Mononuclear cell (primary cell): ENCODE data around the gene LRRTM4. TPM values are rescaled to one million over a fixed set of nuclear protein-coding genes. Genes with fewer than 3 reads are reported as not detected.

Experiments
- H3K27me3 ChIP-seq: 2 replicates; pipeline ENCODE4 v1.6.0; 2011; ENCODE audit warnings: low read length, control low read depth; ENCODE audit not compliant: insufficient read depth
- H3K4me1 ChIP-seq: 2 replicates; pipeline ENCODE4 v1.5.1; 2011; ENCODE audit warnings: mild to moderate bottlenecking, low read length, control low read depth; ENCODE audit not compliant: insufficient read depth
- H3K4me3 ChIP-seq: 2 replicates; pipeline ENCODE4 v1.5.1; 2011; ENCODE audit warnings: mild to moderate bottlenecking, low read length, moderate library complexity
- H3K9me3 ChIP-seq: 2 replicates; pipeline ENCODE4 v1.5.1; 2011; ENCODE audit warnings: low read depth, mild to moderate bottlenecking, control low read depth, low read length
- total RNA-seq: library from RNA; depleted of rRNA; stranded (reverse); fragments of >200 nt; gene quantifications from one replicate; pipeline ENCODE4 v1.2.3, GENCODE V29; 2012

The LRRTM4 gene
- total RNA-seq, 1 donor: 0.10 TPM

GRCh38 chr2:77508511-77508910, 13.7 kb downstream of the LRRTM4 start:
- H3K27me3 ChIP-seq: no peaks in the 10 kb centered on the region
- no peaks in the 10 kb centered on the region for H3K4me1 ChIP-seq
- H3K4me3 ChIP-seq: no peak overlapping the region
- H3K9me3 ChIP-seq: no peaks in the 10 kb centered on the region

GRCh38 chr2:77507657-77508056, 14.5 kb downstream of the LRRTM4 start:
- H3K4me1 ChIP-seq: no peaks in the 10 kb centered on the region
- H3K4me3 ChIP-seq: no peak overlapping the region
- no peaks in the 10 kb centered on the region for H3K9me3 ChIP-seq
- H3K27me3 ChIP-seq: no peaks in the 10 kb centered on the region

- Histone ChIP-seq H3K9me3 (no peaks in the 10 kb centered on the region), H3K27me3 (no peaks in the 10 kb centered on the region), H3K4me1 (no peaks in the 10 kb centered on the region), H3K4me3 (no peak overlapping the region)
Measured at GRCh38 chr2:77488141-77488540, 34.0 kb downstream of the LRRTM4 start.

GRCh38 chr2:77487074-77487803, 34.9 kb downstream of the LRRTM4 start:
- Histone ChIP-seq H3K4me3 (no peak overlapping the region), H3K9me3 (no peaks in the 10 kb centered on the region), H3K27me3 (no peaks in the 10 kb centered on the region), H3K4me1 (no peaks in the 10 kb centered on the region)

GRCh38 chr2:77484026-77484425, 38.1 kb downstream of the LRRTM4 start:
- Histone ChIP-seq H3K4me1 (no peaks in the 10 kb centered on the region), H3K9me3 (no peaks in the 10 kb centered on the region), H3K4me3 (no peak overlapping the region), H3K27me3 (no peaks in the 10 kb centered on the region)

GRCh38 chr2:77479895-77480294, 42.3 kb downstream of the LRRTM4 start:
- no peak overlapping the region for H3K4me3 ChIP-seq
- no peaks in the 10 kb centered on the region for H3K4me1 ChIP-seq
- H3K27me3 ChIP-seq: no peaks in the 10 kb centered on the region
- peaks cover 4% of the 10 kb centered on the region for H3K9me3 ChIP-seq

GRCh38 chr2:77479395-77479794, 42.8 kb downstream of the LRRTM4 start:
- no peaks in the 10 kb centered on the region for H3K4me1 ChIP-seq
- H3K27me3 ChIP-seq: no peaks in the 10 kb centered on the region
- no peak overlapping the region for H3K4me3 ChIP-seq
- H3K9me3 ChIP-seq: peaks cover 4% of the 10 kb centered on the region

- H3K27me3 ChIP-seq: no peaks in the 10 kb centered on the region
- H3K4me3 ChIP-seq: no peak overlapping the region
- no peaks in the 10 kb centered on the region for H3K9me3 ChIP-seq
- no peaks in the 10 kb centered on the region for H3K4me1 ChIP-seq
Measured at GRCh38 chr2:77470096-77470495, 52.1 kb downstream of the LRRTM4 start.

GRCh38 chr2:77469106-77469505, 53.1 kb downstream of the LRRTM4 start:
- no peaks in the 10 kb centered on the region for H3K27me3 ChIP-seq
- H3K9me3 ChIP-seq: no peaks in the 10 kb centered on the region
- no peak overlapping the region for H3K4me3 ChIP-seq
- H3K4me1 ChIP-seq: no peaks in the 10 kb centered on the region

- no peaks in the 10 kb centered on the region for H3K4me1 ChIP-seq
- no peaks in the 10 kb centered on the region for H3K27me3 ChIP-seq
- H3K9me3 ChIP-seq: no peaks in the 10 kb centered on the region
- no peak overlapping the region for H3K4me3 ChIP-seq
Measured at GRCh38 chr2:77459840-77460239, 62.3 kb downstream of the LRRTM4 start.

GRCh38 chr2:77458216-77458615, 64.0 kb downstream of the LRRTM4 start:
- Histone ChIP-seq H3K27me3 (no peaks in the 10 kb centered on the region), H3K4me3 (no peak overlapping the region)

GRCh38 chr2:77457665-77458064, 64.5 kb downstream of the LRRTM4 start:
- no peak overlapping the region for H3K4me3 ChIP-seq
- no peaks in the 10 kb centered on the region for H3K9me3 ChIP-seq
- no peaks in the 10 kb centered on the region for H3K4me1 ChIP-seq
- no peaks in the 10 kb centered on the region for H3K27me3 ChIP-seq

More at GRCh38 chr2:77458216-77458615, 64.0 kb downstream of the LRRTM4 start:
- Histone ChIP-seq H3K9me3 (no peaks in the 10 kb centered on the region), H3K4me1 (no peaks in the 10 kb centered on the region)

- Histone ChIP-seq H3K4me3 (no peak overlapping the region), H3K4me1 (no peaks in the 10 kb centered on the region)
Measured at GRCh38 chr2:77443076-77443475, 79.1 kb downstream of the LRRTM4 start.

GRCh38 chr2:77434880-77435279, 87.3 kb downstream of the LRRTM4 start:
- H3K4me1 ChIP-seq: no peaks in the 10 kb centered on the region
- no peaks in the 10 kb centered on the region for H3K27me3 ChIP-seq
- no peak overlapping the region for H3K4me3 ChIP-seq
- no peaks in the 10 kb centered on the region for H3K9me3 ChIP-seq

More at GRCh38 chr2:77443076-77443475, 79.1 kb downstream of the LRRTM4 start:
- H3K27me3 ChIP-seq: no peaks in the 10 kb centered on the region
- H3K9me3 ChIP-seq: no peaks in the 10 kb centered on the region

GRCh38 chr2:77428946-77429345, 93.2 kb downstream of the LRRTM4 start:
- no peak overlapping the region for H3K4me3 ChIP-seq
- no peaks in the 10 kb centered on the region for H3K27me3 ChIP-seq
- no peaks in the 10 kb centered on the region for H3K9me3 ChIP-seq
- no peaks in the 10 kb centered on the region for H3K4me1 ChIP-seq

GRCh38 chr2:77421971-77422370, 100.2 kb downstream of the LRRTM4 start:
- no peaks in the 10 kb centered on the region for H3K27me3 ChIP-seq
- H3K9me3 ChIP-seq: peaks cover 8% of the 10 kb centered on the region
- H3K4me3 ChIP-seq: no peak overlapping the region
- no peaks in the 10 kb centered on the region for H3K4me1 ChIP-seq
